ENCODE results near the gene FGFRL1.

Gene FGFRL1

DNA sequence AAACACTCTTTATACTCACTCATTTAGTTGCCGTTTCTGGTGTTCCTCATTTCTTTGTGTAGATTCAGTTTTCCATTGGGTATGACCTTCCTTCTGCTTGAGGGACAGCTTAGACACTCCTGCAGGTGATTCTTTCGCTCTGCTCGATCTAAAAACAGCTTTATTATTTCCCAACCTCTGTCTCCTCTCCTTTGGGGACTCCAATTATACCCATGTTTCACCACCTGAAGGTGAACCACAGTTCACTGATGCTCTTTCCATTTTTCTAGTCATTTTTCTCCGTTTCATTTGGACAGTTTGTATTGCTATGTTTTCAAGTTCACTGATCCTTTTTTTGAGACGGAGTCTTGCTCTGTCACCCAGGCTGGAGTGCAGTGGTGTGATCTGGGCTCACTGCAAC, 4.6 kb upstream of the FGFRL1 start:
- DNase-seq (ENCODE audit: low read depth), result no peak

DNA sequence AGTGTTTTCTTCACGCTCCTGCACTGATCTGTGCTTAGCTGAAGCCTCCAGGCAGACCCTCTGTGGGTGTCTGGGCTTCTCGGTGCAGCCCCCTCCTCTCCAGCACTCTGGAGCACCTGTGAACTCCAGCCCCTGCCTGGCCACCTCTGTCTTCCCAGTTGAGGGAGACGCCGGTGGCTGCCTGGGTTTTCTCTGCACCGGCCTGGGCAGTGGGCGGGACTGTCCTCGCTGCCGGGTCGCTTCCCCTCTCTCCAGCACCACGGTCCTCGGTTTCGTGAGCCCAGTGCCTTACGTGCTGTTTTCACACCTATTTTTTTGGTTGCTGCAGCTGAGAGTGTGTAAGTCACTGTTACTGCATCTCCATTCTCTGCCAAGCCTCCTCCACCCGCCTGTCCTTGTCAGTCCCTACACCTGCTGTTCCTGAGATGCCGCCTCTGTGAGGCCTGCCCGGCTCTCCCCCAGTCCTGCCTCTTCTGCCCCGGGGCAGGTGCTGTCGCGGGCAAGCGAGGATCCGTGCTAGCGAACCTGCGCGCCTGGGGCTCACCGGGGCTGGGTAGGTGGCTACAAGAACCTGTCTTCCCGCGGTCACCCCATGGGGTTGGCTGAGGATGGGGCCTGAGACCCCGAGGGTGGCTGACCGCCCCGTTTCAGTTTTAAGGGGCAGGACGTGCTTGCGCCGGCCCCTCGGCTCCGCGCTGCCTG, 2.4 kb upstream of the FGFRL1 start:
- no peak for DNase-seq (ENCODE audit: low read depth)

DNA sequence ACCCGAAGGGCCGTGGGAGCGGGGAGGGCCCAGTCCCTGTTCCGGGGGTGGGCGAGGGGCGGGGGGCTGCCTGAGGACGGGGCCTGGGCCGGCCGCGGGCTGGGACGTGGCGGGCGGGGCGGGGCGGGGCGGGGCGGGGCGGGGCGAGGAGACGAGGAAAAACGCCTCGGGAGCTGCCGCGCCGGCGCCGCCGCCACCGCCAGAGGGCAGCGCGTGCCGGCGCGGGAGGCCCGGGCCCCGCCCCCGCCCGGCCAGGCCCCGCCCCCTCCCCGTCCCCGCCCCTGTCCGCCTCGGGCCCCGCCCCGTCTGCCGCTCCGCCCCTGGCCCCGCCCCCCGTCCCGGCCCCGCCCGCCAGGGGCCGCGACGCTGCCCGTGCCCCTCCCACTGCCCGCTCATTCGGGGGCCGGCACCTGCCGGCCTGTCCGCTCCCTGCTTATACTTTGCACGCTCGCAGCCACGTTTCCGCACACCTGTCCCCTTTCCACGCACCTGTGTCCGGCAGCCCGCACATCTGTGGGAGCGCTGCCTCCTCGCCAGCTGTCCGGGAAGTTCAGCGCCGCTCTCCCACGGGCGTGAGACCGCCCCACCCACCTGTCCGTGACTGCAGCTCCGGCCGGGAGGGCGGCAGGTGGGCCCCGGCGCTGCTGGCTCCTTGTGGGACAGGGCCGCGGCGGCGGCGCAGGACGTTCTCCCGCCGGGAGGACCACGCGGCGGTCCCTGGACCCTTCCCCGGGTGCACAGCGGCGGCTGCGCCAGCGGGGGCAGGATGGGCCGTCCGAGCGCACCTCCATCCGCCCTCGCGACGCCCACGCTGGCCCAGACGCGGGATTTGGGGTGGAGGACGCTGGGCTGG, 1.7 kb upstream of the FGFRL1 start:
- peak; percentile 62 for DNase-seq (ENCODE audit: low read depth)

DNA sequence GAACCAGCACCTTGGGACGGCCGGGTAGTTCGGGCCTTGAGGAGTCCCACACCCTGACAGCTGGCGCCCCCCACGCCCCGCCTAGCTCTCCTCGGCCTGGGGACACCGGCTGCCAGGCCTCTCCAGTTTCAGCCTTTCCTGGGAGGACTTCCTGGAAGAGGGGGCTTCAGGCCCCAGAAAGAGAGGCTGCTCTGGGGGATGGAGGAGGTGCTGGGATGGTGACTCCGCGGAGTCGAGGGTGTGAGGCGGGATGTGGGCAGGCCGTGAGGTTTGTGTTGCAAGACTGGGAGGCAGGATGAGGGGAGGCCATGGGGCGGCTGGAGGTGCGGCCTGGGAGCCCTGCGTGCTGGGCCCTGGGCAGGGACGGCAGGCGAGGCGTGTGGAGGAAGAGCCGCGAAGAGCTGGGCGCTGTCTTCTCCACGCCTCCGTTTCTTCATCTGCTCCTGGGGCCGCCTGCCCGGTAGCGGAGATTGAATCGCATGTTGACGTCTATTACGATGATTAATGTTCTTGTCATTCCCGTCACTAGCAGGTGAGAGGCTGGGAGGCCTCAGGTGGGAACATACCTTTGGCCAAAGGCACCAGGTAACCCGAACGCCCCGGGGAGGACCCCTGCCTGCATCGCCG, 918 bp upstream of the FGFRL1 start:
- DNase-seq (ENCODE audit: low read depth), result peak; percentile 47

DNA sequence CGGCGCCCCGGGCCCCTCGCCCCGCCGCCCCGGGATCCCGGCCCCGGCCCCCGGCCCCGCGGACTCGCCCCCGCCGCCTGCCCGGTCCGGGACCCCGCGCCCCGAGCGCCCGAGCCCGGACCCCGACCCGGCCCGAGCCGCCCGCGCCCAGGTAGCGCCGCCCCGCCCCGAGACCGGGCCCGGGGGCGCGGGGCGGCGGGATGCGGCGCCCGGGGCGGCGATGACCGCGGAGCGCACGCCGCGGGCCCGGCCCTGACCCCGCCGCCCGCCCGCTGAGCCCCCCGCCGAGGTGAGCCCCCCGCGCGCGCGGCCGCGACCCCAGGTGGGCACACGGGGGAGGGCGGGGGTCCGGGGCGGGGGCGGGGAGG, 224 bp downstream of the FGFRL1 start:
- no peak for DNase-seq (ENCODE audit: low read depth)

DNA sequence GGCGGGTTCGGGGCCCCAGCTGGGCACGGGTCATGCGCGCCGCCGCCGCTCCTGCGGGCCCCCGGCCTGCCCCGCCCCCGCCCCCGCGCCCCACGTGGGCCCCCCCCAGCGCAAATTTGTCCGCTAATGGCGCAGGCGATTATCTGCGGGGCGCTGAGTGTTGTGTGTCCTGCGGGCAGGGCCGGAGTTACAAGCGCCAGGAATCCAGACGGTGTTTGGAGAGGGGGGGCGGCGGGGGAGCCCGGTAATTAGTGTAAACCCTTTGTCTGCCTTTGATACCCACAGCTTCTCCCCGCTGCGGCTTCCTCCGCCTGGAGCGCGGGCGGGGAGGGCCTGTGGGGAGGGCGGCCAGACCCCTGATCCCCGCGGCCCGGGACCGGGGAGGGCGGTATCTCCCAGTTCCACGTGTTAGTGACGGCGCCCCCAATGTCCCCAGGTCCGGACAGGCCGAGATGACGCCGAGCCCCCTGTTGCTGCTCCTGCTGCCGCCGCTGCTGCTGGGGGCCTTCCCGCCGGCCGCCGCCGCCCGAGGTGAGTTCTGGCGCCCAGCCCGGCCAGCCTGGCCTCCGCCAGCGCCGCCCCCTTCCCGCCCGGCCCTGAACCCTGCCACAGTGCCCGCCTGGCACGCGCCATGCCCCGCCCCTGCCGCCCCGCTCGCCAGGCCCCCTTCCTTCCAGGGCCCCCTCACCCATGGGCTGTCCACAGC, 761 bp downstream of the FGFRL1 start:
- DNase-seq (ENCODE audit: low read depth), result peak; percentile 33

DNA sequence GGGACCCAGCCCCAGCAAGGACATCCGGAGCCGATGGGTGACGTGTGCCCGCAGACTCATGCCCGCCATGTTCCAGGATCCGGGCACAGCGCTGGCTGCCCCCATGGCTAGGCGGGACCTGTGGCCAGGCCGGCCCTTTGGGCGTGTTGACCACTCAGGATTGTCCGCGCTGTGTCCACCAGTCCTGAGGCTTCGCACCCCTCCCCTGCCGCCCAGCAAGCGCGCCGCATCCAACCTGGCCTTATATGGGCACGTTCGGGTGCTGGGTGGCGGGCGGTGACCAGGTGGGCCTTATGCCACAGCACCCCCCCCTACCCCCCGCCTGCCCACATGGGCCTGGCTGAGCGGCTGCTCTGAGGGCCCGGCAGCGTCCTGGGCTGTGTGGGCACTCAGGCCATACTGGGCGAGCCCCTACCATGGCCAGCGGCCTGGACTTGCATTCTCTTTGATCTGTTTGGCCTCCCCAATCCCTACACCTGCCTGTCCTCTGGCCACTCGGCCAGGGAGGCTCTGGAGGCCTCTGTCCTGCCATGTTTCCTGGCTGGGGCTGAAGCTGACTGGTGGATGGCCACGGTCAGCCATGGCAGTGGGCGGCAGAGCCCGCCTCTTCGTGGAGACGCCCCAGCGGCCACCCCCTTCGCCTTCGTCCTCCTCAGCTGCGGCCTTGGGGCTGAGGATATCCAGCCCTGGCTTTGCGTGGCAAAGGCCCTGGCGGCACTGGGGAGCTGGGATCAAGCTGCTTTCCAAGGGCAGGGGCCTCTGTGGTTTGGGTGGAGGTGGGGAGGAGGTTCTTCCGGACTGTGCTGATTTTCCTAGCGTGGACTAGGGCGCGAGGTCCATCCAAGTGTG, 2.0 kb downstream of the FGFRL1 start:
- DNase-seq (ENCODE audit: low read depth), result no peak

DNA sequence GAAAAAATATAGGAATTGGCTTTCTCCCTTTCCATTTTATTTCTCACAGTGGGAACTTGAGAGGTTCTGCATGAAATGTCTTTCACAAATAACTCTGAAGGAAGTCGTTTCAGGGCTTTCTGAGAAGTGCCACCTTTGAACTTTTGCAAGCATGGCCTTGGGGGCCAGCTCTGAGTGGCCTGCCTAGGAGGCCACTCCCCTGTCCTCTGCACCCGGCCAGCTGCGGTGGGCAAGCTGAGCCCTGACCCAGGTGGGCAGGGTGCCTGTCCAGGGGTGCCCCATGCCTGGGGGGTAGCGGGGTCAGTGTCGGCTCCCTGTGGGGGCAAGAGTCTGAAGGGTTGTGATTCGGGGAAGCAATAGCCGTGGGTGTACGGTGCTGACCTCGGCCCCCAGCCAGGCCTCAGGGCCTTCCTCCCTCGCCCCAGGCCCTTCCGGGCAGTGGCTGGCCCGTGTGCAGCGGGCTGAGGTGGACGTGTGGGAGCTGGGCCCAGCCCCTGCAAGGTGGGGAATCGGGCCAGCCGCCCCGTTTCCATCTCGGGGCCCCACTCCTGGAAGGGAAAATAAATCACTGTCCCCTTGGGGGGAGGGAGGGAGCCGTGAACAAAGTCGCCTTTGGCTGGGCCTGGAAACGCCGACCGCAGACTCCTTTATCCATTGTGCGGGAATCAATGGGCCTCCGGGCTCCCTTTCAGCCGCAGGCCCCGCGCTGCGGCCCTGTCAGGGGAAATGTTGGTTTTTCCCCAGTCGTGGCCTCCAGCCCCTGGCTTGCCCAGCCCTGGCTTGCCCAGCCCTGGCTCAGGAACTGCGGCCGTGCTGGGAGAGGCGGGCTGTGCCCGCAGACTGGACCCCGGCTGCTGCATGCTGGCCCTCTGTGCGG, 3.1 kb downstream of the FGFRL1 start:
- DNase-seq (ENCODE audit: low read depth), result no peak

DNA sequence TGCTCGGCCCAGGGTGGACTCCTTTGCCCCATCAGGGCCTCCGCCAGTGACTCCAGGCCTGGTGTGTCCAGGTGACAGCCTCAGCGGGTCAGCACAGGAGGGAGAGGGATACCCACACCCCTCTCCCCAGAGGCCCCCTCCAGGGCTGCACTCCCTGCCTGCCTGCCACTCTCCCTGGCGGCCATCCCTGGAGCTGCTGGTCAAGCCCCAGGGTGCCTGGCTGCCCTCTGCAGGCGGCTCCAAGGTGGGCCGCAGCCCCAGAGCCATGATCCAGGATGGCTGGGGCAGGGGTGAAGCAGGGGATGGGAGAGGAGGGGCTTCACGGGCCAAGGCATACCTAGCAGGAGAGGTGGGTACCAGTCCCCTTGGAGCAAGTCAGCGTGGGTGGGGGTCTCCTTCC, 3.8 kb downstream of the FGFRL1 start:
- no peak for DNase-seq (ENCODE audit: low read depth)

DNA sequence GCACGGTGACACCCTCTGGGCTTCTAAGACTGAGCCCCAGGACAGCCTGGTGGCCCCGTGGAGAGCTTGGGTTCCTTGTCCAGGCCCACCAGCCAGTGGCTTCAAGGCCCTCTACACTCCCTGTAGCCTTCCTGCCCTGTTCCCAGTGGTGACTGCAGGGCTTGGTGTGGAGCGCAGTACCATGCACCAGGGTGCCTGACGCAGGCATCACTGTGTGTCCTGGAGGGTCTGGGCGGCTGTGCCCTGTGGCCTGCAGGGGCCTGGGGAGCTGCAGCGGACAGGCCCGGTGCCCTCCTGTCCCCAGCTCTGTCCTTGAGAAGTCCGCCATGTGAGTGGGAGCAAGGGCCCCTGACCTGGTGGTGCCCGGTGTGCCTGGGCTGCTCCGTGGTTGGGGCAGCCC, 4.3 kb downstream of the FGFRL1 start:
- DNase-seq (ENCODE audit: low read depth), result no peak

DNA sequence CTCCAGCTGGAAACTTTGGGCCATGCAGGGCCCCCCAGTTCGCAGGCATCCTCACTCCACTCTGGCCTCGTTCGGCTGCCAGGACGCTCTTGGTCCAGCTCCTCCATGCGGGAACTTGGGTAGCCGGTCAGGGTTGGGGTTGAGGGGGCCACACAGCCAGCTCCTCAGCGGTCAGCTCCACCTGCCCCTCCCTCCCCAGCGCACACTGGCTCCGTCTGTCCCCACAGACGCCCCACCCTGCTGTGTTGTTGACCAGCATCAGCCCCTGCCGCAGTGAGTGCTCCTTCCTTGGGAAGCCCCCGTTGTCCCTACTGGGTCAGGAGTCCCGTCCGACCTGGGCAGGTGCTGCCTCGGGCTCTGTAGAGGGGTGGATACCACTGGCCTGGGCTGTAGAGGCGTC, 5.8 kb downstream of the FGFRL1 start:
- no peak for DNase-seq (ENCODE audit: low read depth)

DNA sequence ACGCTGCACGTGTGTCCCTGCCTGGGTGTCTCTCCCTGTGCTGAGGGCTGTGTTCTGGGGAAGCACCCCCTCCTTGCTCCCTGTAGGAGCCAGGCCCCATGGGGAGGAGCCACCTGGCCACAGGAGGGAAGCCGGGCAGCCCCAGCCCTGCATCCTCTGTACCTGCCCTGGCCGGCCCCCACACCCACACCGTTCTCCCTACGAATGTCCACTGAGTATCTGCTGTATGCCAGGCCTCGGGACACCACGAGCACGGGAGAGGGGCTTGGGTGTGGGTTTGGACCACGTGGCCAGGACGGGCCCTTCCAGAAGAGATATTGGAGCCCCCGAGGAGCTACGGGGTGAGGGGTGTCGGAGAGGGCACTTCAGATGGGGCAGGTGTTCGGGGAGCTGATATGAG, 6.3 kb downstream of the FGFRL1 start:
- DNase-seq (ENCODE audit: low read depth), result no peak

DNA sequence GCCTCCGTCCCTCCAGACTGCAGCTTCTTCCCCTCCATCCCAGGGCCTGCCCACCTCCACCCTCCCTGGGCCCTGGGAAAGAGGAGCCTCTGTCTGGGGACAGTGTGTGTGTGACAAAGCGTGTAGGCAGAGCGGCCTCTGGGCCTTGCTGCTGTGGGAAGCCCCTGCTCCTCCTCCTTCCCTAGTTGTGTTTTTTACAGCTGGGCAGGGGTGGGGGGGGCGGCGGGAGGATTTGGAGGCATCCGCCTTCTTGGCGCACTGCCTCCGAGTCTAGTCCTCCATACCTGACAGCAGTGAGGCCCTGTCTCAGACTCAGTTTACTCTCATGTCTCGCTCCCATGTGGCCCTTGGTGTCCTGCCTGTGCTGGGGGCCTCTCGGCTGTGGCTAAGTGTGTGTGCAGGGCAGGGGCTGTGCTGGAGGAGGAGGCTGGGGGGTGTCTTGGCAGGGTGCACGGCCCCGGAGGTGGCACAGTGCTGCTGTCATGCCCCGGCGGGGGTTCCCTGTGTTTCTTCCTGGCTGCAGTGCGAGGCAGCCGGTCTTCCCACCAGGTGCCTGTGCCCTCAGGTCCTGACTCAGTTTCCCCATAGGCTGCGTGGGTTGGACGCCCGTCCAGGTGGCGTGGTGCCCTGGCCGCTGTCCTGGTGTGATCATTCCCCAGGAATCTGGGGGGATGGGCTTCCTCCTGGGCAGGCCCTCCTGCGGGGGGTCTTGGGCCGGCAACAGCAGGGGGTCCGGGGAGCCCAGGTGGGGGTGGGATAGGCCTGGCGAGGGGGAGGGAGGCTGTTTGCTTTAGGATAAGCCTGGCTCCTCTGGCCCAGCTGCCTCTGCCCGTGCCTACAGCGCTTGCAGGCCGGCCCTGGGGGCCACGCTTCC, 7.0 kb downstream of the FGFRL1 start:
- no peak for DNase-seq (ENCODE audit: low read depth)

DNA sequence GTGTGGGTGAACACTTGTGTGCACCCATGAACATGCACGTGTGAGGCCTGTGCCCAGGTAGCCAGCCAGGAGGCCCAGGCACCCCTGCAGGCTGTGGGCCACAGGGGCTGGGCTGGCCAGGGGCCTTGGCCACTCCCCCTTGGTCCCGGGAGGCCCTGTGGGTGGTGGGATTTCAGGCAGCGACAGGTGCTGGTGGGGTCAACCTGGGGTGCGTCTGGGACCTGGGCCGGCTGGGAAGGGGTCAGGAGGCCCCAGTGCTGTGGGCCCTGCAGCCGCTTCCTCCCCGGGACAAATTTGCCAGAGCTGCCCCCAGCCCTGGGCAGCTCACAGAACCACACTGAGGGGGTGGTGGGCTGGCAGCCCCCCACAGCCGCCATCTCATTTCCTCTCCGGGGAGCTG, 7.9 kb downstream of the FGFRL1 start:
- no peak for DNase-seq (ENCODE audit: low read depth)

DNA sequence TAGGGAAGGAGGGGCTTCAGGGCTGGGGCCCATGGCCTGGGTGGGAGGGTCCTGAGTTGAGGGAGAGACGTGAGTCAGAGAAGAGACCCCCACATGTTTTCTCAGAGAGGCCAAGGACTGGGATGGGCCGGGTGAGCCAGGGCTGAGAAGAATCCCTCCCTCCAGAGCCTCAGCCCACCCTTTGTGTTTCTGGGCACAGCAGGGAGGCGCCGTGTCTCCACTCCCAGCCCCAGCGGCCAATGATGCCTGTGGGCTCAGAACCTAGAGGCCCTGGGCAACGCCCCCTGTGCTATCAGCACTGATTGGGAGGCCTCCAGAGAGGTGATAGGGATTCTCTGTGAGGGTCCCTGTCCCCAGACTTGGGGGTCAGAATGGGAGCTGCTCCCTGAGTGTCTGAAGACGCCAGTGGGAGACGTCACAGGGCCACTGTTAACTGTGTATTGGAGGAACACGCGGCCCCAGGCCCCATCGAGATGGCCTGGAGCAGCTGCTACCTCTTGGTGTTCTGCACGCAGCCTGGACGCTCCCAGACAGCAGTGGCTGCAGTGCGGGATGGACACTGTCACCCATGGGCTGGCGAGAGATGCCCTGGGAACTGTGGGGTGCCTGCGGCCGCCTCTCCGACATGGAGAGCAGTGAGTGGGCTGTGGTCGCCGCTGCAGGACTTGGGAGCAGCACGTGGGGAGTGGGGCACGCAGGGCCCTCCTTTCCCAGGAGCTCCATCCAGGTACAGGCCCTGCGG, 8.5 kb downstream of the FGFRL1 start:
- DNase-seq (ENCODE audit: low read depth), result no peak

DNA sequence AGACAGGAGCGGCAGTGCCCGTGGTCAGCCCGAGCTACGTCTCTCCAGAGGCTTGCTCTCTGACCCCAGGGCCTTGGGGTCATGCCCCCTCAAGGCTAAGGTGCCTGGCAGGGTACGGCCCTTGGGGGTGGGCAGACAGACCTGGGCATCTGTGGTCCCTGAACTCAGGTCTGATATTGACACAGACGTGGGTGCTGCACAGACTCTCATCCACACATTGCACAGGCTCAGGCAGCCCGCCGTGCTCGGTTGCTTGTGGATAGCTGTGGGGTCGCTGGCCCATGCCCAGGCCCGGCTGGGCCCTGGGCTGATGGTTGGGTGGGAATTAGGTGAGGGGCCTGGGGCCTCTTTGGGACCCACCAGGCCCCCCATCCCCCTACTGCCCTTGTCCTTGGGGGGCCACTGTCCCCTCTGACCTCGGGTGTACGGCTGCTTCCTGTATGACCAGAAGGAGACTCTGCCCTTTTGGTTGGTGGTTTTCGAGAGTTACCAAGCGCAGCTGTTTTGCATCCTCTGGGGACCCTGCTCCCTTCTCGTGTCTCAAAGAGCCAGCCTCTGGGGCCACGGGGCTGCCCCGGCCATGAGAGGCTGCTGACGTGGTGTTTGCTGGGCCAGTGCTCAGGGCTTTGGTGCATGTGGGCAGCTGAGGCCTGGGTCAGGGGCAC, 10.1 kb downstream of the FGFRL1 start:
- DNase-seq (ENCODE audit: low read depth), result no peak

DNA sequence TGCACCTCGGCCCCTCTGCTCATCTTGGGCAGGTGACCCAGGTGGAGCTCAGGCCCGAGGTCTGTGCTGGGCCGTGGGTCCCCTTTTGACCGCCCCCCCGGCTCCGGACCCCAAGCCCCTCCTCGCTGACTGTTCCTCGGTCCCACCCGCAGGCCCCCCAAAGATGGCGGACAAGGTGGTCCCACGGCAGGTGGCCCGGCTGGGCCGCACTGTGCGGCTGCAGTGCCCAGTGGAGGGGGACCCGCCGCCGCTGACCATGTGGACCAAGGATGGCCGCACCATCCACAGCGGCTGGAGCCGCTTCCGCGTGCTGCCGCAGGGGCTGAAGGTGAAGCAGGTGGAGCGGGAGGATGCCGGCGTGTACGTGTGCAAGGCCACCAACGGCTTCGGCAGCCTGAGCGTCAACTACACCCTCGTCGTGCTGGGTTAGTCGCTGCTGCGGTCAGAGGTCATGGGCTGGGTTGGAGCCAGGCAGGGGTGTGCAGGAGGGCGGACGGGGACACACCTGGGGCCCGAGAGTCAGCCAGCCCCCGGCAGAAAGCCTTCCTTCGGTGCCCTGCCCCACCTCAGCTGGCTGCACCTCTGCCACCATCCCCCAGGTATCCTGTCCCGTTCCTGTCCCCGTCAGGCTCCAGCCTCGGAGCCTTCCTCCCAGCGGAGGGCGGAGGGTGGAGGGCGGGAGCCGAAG, 10.8 kb downstream of the FGFRL1 start:
- no peak for DNase-seq (ENCODE audit: low read depth)

DNA sequence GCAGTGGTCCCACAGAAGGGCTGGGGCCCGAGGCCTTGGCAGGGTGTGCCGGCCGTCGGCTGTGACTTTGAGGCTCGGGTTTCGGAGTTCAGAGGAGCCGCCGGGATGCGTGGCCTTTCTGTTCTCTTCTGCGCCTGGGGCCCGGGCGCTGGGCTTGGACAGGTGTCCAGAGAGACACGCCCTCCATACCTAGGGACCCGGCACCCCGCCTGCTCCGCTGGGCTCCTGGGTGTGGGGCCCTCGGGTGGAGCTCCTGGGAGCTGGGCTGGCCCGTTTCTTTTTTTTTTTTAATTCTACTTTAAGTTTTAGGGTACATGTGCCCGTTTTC, 11.3 kb downstream of the FGFRL1 start:
- DNase-seq (ENCODE audit: low read depth), result no peak

Measured in T-helper 22 cell (primary cell).